Smooth muscle cell (in vitro differentiated cells): ENCODE measurements around the gene DBI. TPM values are rescaled to one million over a fixed set of nuclear protein-coding genes. Genes with fewer than 3 reads are reported as not detected.

Experiments used
- polyA plus RNA-seq: library from polyadenylated mRNA; unstranded; fragments of >200 nt; fragmentation: Nextera tagmentation; extraction: Ambion mirVana; gene quantifications from 2 replicates; pipeline ENCODE4 v1.2.1, GENCODE V29; 2016
- total RNA-seq: library from RNA; depleted of rRNA; stranded (reverse); fragments of >200 nt; gene quantifications from 2 replicates; pipeline ENCODE4 v1.2.3, GENCODE V29; 2014

DBI gene
- total and polyA plus RNA-seq, 2 experiments from 2014 or later = 126 to 408 TPM

Other genes with a start within 250 kb of the DBI start
- not detected in 2 replicates for gene C1QL2, start 208.2 kb upstream of the DBI start, total RNA-seq
- not detected in 2 replicates for gene C1QL2, start 208.2 kb upstream of the DBI start, polyA plus RNA-seq
- 1.2 and 2.9 TPM in 2 replicates for gene STEAP3, start 143.1 kb upstream of the DBI start, total RNA-seq
- gene STEAP3, start 143.1 kb upstream of the DBI start, polyA plus RNA-seq = 0.87 and 3.4 TPM in 2 replicates
- gene C2orf76, start 143 bp upstream of the DBI start, total RNA-seq = 13.5 and 16.0 TPM in 2 replicates
- 24.7 and 30.2 TPM in 2 replicates for gene C2orf76, start 143 bp upstream of the DBI start, polyA plus RNA-seq
- 1.1 and 2.4 TPM in 2 replicates for gene TMEM37, start 64.9 kb downstream of the DBI start, total RNA-seq
- 0.90 TPM in 1 of 2 replicates, not detected in the other for gene TMEM37, start 64.9 kb downstream of the DBI start, polyA plus RNA-seq
- not detected in 2 replicates for gene SCTR, start 157.5 kb downstream of the DBI start, total RNA-seq
- gene SCTR, start 157.5 kb downstream of the DBI start, polyA plus RNA-seq = not detected in 2 replicates
- gene CFAP221, start 177.5 kb downstream of the DBI start, total RNA-seq = 0.31 and 0.36 TPM in 2 replicates
- gene CFAP221, start 177.5 kb downstream of the DBI start, polyA plus RNA-seq = 0.17 and 1.6 TPM in 2 replicates